Measurements from ENCODE around the gene UAP1L1. TPM values are rescaled to one million over a fixed set of nuclear protein-coding genes. Genes with fewer than 3 reads are reported as not detected.

UAP1L1 gene
- polyA plus RNA-seq, 1 donor from 2014 or later, result 0.21 TPM

DNA sequence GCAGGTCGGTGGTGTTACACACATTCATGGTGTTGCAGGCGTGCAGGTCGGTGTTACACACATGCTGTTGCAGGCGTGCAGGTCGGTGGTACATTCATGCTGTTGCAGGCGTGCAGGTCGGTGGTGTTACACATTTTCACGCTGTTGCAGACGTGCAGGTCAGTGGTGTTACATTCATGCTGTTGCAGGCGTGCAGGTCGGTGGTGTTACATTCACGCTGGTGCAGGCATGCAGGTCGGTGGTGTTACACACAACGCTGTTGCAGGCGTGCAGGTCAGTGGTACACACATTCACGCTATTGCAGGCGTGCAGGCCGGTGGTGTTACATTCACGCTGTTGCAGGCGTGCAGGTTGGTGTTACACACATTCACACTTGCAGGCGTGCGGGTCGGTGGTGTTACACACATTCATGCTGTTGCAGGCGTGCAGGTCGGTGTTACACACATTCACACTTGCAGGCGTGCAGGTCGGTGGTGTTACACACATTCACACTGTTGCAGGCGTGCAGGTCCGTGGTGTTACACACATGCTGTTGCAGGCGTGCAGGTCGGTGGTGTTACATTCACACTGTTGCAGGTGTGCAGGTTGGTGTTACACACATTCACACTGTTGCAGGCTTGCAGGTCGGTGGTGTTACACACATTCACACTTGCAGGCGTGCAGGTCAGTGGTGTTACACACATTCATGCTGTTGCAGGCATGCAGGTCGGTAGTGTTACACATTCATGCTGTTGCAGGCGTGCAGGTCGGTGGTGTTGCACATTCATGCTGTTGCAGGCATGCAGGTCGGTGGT is 26.1 kb downstream of the UAP1L1 start:
- H3K9me3 ChIP-seq (ENCODE audit: low read length), result no peaks in the 10 kb centered on the region
- H3K9ac ChIP-seq (ENCODE audit: low read length), result no peak overlapping the region
- H3K79me2 ChIP-seq (replicated peaks; ENCODE audit: insufficient read depth, low read length), result no peaks in the 10 kb centered on the region
- no peak overlapping the region for H3K4me2 ChIP-seq (ENCODE audit: low read length)
- no peaks in the 10 kb centered on the region for H3F3A ChIP-seq (ENCODE audit: insufficient read depth, low read length, poor library complexity, severe bottlenecking)
- H2AFZ ChIP-seq (ENCODE audit: low read depth, low read length), result no peak overlapping the region
- H3K36me3 ChIP-seq (ENCODE audit: insufficient read depth, low read length), result peaks cover 16% of the 10 kb centered on the region
- no peak overlapping the region for H3K27ac ChIP-seq (ENCODE audit: low read length)
- H4K20me1 ChIP-seq (ENCODE audit: insufficient read depth), result no peaks in the 10 kb centered on the region
- H3K4me3 ChIP-seq (ENCODE audit: low read length), result no peak overlapping the region
- H3K27me3 ChIP-seq (ENCODE audit: insufficient read depth, low read depth, low read length), result no peaks in the 10 kb centered on the region
- TF ChIP-seq POLR2AphosphoS5 (IDR thresholded peaks at IDR 0.05), result no peak
- no peak for TF ChIP-seq TAF1 (IDR thresholded peaks at IDR 0.05; ENCODE audit: low read depth)
- TF ChIP-seq MXI1 (conservative IDR thresholded peaks at IDR 0.05; ENCODE audit: poor library complexity, severe bottlenecking), result no peak
- no peak for TF ChIP-seq EP300 (conservative IDR thresholded peaks at IDR 0.05; ENCODE audit: poor library complexity, severe bottlenecking)
- TF ChIP-seq SMC3 (conservative IDR thresholded peaks at IDR 0.05; ENCODE audit: poor library complexity), result no peak
- no peaks in the 10 kb centered on the region for H3K9me2 ChIP-seq (ENCODE audit: insufficient read depth, low read length)

DNA sequence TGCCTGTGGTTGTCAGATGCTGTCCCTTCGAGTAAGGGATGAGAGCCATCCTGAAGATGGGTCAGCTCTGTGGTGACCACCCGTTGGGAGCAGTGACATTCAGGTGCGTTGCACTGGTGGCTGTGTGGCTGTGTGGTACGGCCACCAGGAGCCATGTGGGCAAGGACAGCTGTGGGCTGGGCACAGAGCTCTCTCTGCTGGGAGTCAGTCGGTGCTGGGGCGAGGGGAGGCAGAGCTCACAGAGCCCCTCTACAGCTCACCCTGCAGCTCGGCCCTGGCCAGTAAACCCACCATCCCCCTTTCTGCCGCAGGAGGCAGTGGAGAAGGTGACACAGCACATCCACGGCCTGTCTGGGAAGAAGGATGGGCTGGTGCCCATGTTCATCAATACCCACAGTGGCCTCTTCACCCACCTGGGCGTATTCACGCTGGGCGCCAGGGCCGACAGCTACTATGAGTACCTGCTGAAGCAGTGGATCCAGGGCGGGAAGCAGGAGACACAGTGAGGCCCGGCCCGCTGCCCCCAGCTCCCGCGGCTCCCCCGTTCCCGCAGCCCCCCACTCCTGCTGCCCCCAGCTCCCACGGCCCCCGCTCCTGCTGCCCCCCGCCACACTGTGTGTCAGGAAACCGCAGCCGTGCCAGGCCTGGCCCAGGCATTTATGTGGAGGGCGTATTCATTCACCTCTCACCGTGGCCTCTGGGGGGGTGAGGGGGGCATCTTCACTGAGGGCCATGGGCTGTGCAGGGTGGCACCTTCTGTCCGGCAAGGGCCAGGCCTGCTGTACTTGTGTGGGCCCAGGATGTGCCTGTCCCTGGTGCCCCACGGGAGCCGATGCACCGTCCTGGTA is 28.7 kb downstream of the UAP1L1 start:
- TF ChIP-seq, protein P1, sequence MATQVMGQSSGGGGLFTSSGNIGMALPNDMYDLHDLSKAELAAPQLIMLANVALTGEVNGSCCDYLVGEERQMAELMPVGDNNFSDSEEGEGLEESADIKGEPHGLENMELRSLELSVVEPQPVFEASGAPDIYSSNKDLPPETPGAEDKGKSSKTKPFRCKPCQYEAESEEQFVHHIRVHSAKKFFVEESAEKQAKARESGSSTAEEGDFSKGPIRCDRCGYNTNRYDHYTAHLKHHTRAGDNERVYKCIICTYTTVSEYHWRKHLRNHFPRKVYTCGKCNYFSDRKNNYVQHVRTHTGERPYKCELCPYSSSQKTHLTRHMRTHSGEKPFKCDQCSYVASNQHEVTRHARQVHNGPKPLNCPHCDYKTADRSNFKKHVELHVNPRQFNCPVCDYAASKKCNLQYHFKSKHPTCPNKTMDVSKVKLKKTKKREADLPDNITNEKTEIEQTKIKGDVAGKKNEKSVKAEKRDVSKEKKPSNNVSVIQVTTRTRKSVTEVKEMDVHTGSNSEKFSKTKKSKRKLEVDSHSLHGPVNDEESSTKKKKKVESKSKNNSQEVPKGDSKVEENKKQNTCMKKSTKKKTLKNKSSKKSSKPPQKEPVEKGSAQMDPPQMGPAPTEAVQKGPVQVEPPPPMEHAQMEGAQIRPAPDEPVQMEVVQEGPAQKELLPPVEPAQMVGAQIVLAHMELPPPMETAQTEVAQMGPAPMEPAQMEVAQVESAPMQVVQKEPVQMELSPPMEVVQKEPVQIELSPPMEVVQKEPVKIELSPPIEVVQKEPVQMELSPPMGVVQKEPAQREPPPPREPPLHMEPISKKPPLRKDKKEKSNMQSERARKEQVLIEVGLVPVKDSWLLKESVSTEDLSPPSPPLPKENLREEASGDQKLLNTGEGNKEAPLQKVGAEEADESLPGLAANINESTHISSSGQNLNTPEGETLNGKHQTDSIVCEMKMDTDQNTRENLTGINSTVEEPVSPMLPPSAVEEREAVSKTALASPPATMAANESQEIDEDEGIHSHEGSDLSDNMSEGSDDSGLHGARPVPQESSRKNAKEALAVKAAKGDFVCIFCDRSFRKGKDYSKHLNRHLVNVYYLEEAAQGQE (IDR thresholded peaks at IDR 0.05; ENCODE audit: borderline replicate concordance), result no peak
- no peak for TF ChIP-seq EZH2 (IDR thresholded peaks at IDR 0.05; ENCODE audit: borderline replicate concordance, insufficient read depth, low read length, poor library complexity, severe bottlenecking)
- TF ChIP-seq POLR2AphosphoS5 (IDR thresholded peaks at IDR 0.05), result no peak
- TF ChIP-seq SMC3 (conservative IDR thresholded peaks at IDR 0.05; ENCODE audit: poor library complexity), result no peak
- peaks cover 16% of the 10 kb centered on the region for H3K36me3 ChIP-seq (ENCODE audit: insufficient read depth, low read length)
- no peaks in the 10 kb centered on the region for H3K27me3 ChIP-seq (ENCODE audit: insufficient read depth, low read depth, low read length)
- no peak overlapping the region for H3K4me2 ChIP-seq (ENCODE audit: low read length)
- no peaks in the 10 kb centered on the region for H3K9me2 ChIP-seq (ENCODE audit: insufficient read depth, low read length)
- H3K4me3 ChIP-seq (ENCODE audit: low read length), result no peak overlapping the region
- no peak overlapping the region for H3K27ac ChIP-seq (ENCODE audit: low read length)
- H3K9me3 ChIP-seq (ENCODE audit: low read length), result no peaks in the 10 kb centered on the region
- H3K9ac ChIP-seq (ENCODE audit: low read length), result no peak overlapping the region
- H2AFZ ChIP-seq (ENCODE audit: low read depth, low read length), result no peak overlapping the region
- no peaks in the 10 kb centered on the region for H3K79me2 ChIP-seq (replicated peaks; ENCODE audit: insufficient read depth, low read length)
- no peaks in the 10 kb centered on the region for H3F3A ChIP-seq (ENCODE audit: insufficient read depth, low read length, poor library complexity, severe bottlenecking)
- H4K20me1 ChIP-seq (ENCODE audit: insufficient read depth), result no peaks in the 10 kb centered on the region

DNA sequence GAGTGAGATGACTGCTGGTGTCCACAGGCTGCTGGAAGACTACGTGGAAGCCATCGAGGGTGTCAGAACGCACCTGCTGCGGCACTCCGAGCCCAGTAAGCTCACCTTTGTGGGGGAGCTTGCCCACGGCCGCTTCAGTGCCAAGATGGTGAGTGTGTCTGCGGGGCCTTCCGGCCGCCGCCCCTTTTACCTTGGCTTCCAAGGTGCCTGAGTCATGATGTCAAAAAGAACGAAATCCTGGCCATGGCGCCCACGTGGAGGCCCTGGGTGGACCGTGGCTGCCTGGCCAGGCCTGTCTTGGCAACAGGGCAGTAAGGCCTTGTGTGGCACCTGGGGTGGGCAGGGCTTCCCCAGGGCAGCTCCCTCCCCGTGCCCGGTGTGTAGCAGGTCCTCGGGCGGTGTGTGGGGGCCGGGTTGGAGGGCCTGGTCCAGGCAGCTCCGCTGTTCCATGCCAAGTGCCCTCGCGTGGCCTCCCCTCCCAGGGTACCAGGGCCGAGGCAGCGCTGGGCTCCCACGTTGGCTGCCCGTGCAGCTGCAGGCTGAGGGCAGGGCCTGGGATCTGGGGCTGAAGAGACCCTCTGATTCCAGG is 29.4 kb downstream of the UAP1L1 start:
- TF ChIP-seq, protein P2, sequence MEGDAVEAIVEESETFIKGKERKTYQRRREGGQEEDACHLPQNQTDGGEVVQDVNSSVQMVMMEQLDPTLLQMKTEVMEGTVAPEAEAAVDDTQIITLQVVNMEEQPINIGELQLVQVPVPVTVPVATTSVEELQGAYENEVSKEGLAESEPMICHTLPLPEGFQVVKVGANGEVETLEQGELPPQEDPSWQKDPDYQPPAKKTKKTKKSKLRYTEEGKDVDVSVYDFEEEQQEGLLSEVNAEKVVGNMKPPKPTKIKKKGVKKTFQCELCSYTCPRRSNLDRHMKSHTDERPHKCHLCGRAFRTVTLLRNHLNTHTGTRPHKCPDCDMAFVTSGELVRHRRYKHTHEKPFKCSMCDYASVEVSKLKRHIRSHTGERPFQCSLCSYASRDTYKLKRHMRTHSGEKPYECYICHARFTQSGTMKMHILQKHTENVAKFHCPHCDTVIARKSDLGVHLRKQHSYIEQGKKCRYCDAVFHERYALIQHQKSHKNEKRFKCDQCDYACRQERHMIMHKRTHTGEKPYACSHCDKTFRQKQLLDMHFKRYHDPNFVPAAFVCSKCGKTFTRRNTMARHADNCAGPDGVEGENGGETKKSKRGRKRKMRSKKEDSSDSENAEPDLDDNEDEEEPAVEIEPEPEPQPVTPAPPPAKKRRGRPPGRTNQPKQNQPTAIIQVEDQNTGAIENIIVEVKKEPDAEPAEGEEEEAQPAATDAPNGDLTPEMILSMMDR (IDR thresholded peaks at IDR 0.05; ENCODE audit: poor library complexity, severe bottlenecking), result no peak
- no peak for TF ChIP-seq SMC3 (conservative IDR thresholded peaks at IDR 0.05; ENCODE audit: poor library complexity)
- no peak for TF ChIP-seq MXI1 (conservative IDR thresholded peaks at IDR 0.05; ENCODE audit: poor library complexity, severe bottlenecking)
- TF ChIP-seq EP300 (conservative IDR thresholded peaks at IDR 0.05; ENCODE audit: poor library complexity, severe bottlenecking), result no peak
- no peak for TF ChIP-seq RAD21 (conservative IDR thresholded peaks at IDR 0.05)
- no peak for TF ChIP-seq TAF1 (IDR thresholded peaks at IDR 0.05; ENCODE audit: low read depth)
- TF ChIP-seq, protein P1 (IDR thresholded peaks at IDR 0.05; ENCODE audit: borderline replicate concordance), result no peak
- TF ChIP-seq POLR2AphosphoS5 (IDR thresholded peaks at IDR 0.05), result no peak
- TF ChIP-seq EZH2 (IDR thresholded peaks at IDR 0.05; ENCODE audit: borderline replicate concordance, insufficient read depth, low read length, poor library complexity, severe bottlenecking), result no peak
- H3K27me3 ChIP-seq (ENCODE audit: insufficient read depth, low read depth, low read length), result no peaks in the 10 kb centered on the region
- H3K4me2 ChIP-seq (ENCODE audit: low read length), result no peak overlapping the region
- H2AFZ ChIP-seq (ENCODE audit: low read depth, low read length), result no peak overlapping the region
- no peak overlapping the region for H3K9ac ChIP-seq (ENCODE audit: low read length)
- no peaks in the 10 kb centered on the region for H3K79me2 ChIP-seq (replicated peaks; ENCODE audit: insufficient read depth, low read length)
- peaks cover 10% of the 10 kb centered on the region for H3K36me3 ChIP-seq (ENCODE audit: insufficient read depth, low read length)
- H3F3A ChIP-seq (ENCODE audit: insufficient read depth, low read length, poor library complexity, severe bottlenecking), result no peaks in the 10 kb centered on the region
- no peaks in the 10 kb centered on the region for H4K20me1 ChIP-seq (ENCODE audit: insufficient read depth)
- H3K9me3 ChIP-seq (ENCODE audit: low read length), result no peaks in the 10 kb centered on the region
- no peak overlapping the region for H3K4me3 ChIP-seq (ENCODE audit: low read length)
- no peak overlapping the region for H3K27ac ChIP-seq (ENCODE audit: low read length)
- H3K9me2 ChIP-seq (ENCODE audit: insufficient read depth, low read length), result no peaks in the 10 kb centered on the region

All from neural cell (in vitro differentiated cells).